Kidney epithelial cell (primary cell): Measurements from ENCODE around the gene CNP. TPM values are rescaled to one million over a fixed set of nuclear protein-coding genes. Genes with fewer than 3 reads are reported as not detected.
A peak's percentile ranks its signal among the peaks of the same experiment; 100 is the strongest.
"Not testable (repeated sequence)": the region's sequence is repeated elsewhere in the genome, so short reads cannot be mapped to it uniquely, and the experiment has no call there.

Experiments used
- DNase-seq: peaks from one replicate; pipeline ENCODE4 v3.0.0-alpha.2; 2010; ENCODE audit warnings: low read depth
- H3K27me3 ChIP-seq: 2 replicates; pipeline ENCODE4 v1.6.0; 2011; ENCODE audit warnings: low read length; ENCODE audit not compliant: control insufficient read depth, insufficient read depth
- H3K36me3 ChIP-seq: 2 replicates; pipeline ENCODE4 v1.5.1; 2011; ENCODE audit warnings: low read length; ENCODE audit not compliant: control insufficient read depth, insufficient read depth
- H3K4me3 ChIP-seq: 2 replicates; pipeline ENCODE4 v1.5.1; 2011; ENCODE audit warnings: low read depth, mild to moderate bottlenecking, control low read depth, low read length
- total RNA-seq: library from RNA; depleted of rRNA; stranded (reverse); fragments of >200 nt; gene quantifications from 2 replicates; pipeline ENCODE4 v1.2.3, GENCODE V29; 2015
- TF ChIP-seq, protein P1 (sequence below): IDR thresholded peaks from 2 replicates; pipeline ENCODE4 v1.5.1; 2011; ENCODE audit warnings: mild to moderate bottlenecking, moderate library complexity, low read length, control low read depth, inconsistent platforms; ENCODE audit not compliant: insufficient read depth, poor library complexity, severe bottlenecking

Gene CNP
- total RNA-seq, 1 donor from 2014 or later = 65.1 TPM

DNA sequence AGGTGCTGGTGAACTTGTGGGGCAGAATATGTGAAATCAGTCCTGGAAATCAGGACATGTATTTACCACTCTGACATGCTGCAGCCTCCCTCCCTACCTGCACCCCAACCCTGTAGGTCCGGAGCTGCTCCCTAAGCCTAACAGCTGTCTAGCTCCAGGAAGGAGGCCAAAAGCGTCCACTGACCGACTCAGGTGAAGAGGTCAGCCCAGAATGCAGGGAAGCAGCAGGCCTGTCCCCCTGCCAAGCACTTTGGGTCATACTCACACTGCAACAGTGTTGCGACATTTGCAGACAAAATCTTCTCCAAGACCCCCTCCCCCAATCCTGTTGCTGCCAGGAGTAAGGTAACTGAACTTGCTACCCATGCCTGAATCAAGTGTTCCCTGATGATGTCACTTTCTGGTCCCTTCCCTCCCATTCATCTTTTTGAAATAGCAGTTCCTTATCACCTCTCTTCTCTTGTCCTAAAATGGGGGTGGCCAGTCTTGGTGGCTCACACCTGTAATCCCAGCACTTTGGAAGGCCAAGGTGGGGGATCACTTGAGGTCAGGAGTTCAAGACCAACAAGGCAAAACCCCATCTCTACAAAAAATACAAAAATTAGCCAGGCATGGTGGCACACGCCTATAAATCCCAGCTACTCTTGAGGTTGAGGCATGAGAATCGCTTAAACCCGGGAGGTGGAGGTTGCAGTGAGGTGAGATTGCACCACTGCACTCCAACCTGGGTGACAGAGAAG lies 46.6 kb upstream of the CNP start:
- Histone ChIP-seq H3K36me3 (no peaks in the 10 kb centered on the region), H3K27me3 (no peaks in the 10 kb centered on the region), H3K4me3 (no peak overlapping the region)
- no peak for DNase-seq
- TF ChIP-seq, protein P1, sequence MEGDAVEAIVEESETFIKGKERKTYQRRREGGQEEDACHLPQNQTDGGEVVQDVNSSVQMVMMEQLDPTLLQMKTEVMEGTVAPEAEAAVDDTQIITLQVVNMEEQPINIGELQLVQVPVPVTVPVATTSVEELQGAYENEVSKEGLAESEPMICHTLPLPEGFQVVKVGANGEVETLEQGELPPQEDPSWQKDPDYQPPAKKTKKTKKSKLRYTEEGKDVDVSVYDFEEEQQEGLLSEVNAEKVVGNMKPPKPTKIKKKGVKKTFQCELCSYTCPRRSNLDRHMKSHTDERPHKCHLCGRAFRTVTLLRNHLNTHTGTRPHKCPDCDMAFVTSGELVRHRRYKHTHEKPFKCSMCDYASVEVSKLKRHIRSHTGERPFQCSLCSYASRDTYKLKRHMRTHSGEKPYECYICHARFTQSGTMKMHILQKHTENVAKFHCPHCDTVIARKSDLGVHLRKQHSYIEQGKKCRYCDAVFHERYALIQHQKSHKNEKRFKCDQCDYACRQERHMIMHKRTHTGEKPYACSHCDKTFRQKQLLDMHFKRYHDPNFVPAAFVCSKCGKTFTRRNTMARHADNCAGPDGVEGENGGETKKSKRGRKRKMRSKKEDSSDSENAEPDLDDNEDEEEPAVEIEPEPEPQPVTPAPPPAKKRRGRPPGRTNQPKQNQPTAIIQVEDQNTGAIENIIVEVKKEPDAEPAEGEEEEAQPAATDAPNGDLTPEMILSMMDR = no peak

DNA sequence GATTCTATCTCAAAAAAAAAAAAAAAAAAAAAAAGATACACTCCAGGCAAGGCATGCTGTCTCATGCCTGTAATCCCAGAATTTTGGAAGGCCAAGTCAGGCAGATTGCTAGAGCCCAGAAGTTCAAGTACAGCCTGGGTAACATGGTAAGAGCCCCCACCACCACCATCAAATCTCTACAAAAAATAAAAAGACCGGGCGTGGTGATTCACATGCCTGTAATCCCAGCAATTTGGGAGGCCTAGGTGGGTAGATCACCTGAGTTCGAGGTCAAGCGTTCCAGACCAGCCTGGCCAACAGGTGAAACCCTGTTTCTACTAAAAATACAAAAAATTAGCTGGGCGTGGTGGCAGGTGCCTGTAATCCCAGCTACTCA lies 46.0 kb upstream of the CNP start:
- TF ChIP-seq, protein P1 = no peak
- DNase-seq = no peak

DNA sequence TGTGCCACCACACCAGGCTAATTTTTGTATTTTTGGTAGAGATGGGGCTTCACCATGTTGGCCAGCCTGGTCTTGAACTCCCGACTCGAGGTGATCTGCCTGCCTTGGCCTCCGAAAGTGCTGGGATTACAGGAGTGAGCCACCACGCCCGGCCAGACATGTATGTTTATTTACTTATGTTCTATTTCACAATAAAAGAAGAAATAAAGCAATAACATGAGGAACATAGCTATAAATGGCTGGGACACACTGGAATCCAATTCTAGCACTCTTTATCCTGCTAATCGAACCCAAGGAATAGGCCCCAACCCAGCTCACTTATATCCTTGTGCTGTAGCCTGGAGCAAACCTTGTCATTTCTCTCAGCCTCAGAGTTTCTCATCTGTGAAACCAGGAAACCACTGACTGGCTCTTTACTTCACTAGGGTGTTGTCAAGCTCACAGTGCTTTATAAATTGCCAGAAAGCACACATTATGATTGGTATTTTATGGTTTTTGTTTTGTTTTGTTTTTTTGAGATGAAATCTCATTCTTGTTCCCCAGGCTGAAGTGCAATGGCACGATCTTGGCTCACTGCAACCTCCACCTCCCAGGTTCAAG lies 40.5 kb upstream of the CNP start:
- DNase-seq = no peak
- no peak overlapping the region for H3K4me3 ChIP-seq
- TF ChIP-seq, protein P1 = no peak
- H3K27me3 ChIP-seq = no peaks in the 10 kb centered on the region
- H3K36me3 ChIP-seq = no peaks in the 10 kb centered on the region

More for the DNA sequence above, 46.0 kb upstream of the CNP start:
- no peaks in the 10 kb centered on the region for H3K36me3 ChIP-seq
- H3K27me3 ChIP-seq = no peaks in the 10 kb centered on the region
- no peak overlapping the region for H3K4me3 ChIP-seq

DNA sequence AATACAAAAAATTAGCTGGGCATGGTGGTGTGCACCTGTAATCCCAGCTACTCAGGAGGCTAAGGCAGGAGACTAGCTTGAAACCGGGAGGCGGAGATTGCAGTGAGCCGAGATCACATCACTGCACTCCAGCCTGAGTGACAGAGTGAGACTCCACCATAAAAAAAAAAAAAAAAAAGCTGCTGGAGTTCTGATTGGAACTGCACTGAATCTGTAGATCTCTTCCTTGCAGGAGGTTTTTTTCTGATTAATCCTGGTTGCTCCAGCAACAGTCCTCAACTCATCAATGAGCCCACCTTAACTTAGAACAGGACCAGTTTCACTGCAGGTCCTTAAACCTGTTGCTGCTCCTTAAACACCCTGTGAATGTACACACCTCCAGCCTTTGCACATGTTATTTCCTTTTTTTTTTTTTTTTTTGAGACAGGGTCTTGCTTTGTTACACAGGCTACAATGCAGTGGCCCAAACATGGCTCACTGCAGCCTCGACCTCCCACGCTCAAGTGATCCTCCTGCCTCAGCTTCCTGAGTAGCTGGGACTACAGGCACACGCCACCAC lies 37.8 kb upstream of the CNP start:
- Histone ChIP-seq H3K4me3 (no peak overlapping the region), H3K27me3 (no peaks in the 10 kb centered on the region), H3K36me3 (no peaks in the 10 kb centered on the region)
- TF ChIP-seq, protein P1 = no peak
- DNase-seq = no peak

DNA sequence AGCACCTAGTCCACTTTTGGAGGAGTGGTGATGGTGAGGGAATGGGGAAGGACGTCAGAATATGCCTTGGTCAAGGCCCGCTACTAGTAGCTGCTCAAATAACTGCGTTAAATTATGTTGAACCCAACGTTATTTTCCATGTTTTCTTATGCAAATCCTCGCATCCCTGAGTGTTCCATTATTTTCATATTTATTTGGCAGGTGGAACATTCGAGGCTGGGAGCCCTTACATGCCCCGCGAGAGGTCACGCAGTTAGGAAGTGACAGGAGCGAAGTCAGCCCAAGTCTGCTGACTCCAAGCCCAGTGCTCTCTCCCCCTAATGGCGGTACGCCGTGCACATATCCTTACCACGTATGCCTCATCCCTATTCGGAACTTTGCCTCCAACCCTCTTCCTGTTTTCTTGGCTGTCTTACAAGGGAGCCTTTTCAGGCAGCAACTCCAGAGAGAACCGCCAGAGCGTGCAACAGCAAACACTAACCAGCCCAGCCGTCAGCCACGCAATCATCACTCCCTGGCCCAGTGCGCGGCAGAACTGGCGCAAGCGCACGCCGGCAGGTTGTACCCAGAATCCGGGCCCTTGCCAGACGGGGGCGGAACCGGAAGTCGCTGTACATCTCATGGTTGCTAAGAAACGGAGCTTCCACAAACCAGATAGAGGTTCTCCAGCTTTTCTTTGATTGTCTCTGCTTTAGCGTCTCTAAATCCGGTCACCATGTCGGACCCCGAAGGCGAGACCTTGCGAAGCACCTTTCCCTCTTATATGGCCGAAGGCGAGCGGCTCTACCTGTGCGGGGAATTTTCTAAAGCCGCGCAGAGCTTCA lies 36.4 kb upstream of the CNP start, which contains the start of gene ODAD4:
ODAD4 (plus strand) TSS at position 609 of the 824 bp plus-strand sequence; CDS start at position 716, 107 bp downstream.
- peak; percentile 92 for DNase-seq
- TF ChIP-seq, protein P1 = peak; percentile 39
- Histone ChIP-seq H3K36me3 (no peaks in the 10 kb centered on the region), H3K4me3 (peak within 1 kb of the TSS; percentile 65), H3K27me3 (no peaks in the 10 kb centered on the region)

DNA sequence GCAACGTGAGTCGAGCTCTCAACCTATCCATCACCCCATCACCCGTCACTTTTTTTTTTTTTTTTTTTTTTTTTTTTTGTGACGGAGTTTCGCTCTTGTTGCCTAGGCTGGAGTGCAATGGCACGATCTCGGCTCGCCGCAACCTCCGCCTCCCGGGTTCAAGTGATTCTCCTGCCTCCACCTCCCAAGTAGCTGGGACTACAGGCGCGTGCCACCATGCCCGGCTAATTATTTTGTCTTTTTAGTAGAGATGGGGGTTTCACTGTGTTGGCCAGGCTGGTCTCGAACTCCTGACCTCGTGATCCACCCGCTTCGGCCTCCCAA lies 35.8 kb upstream of the CNP start:
- not testable (repeated sequence) for H3K36me3 ChIP-seq, H3K27me3 ChIP-seq, DNase-seq
- H3K4me3 ChIP-seq = peak overlapping the region; percentile 65

DNA sequence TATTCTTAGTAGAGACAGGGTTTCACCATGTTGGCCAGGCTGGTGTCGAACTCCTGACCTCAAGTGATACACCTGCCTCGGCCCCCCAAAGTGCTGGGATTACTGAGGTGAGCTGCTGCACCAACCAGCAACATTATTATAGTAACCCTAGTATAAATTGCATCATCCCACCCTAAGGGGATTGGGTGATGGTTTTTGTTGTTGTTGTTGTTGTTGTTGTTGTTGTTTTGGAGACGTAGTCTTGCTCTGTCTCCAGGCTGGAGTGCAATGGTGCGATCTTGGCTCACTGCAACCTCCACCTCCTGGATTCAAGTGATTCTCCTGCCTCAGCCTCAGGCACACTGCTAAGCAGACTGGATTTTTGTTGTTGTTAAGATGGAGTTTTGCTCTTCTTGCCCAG lies 34.9 kb upstream of the CNP start:
- H3K27me3 ChIP-seq, DNase-seq, H3K36me3 ChIP-seq, H3K4me3 ChIP-seq: not testable (repeated sequence)
